SK-N-SH (cell line): Measurements from ENCODE around the gene COBL. TPM values are rescaled to one million over a fixed set of nuclear protein-coding genes. Genes with fewer than 3 reads are reported as not detected.

Experiments
- CTCF ChIA-PET: fragments of 300-600, 350-600 bp; formaldehyde crosslinking; extraction: SDS; loops from one replicate; lab custom pipeline; 2021; lab: Yijun Ruan, JAX
- POLR2A ChIA-PET: fragments of 350-600 bp; sonication (Branson Sonifier 250); formaldehyde crosslinking; extraction: SDS; loops from one replicate; lab custom pipeline; 2020; ENCODE audit warnings: antibody characterized with exemption, inconsistent platforms; lab: Yijun Ruan, JAX
- DNase-seq: peaks from one replicate; pipeline ENCODE4 v3.0.0; 2012
- H2AFZ ChIP-seq: fragments of 200-600 bp; sonication (generic); 2 replicates; pipeline ENCODE4 v1.8.1; 2016; ENCODE audit warnings: antibody characterized with exemption, mild to moderate bottlenecking, low read depth
- H3F3A ChIP-seq: fragments of 200-600 bp; sonication (generic); replicated peaks from 2 replicates; pipeline ENCODE3; 2016; ENCODE audit warnings: antibody characterized with exemption, mild to moderate bottlenecking; ENCODE audit not compliant: insufficient read depth
- H3K27ac ChIP-seq, 2 experiments: fragments of 200-500 bp in 1 of 2; fragments of 200-600 bp in 1 of 2; sonication (Bioruptor generic) in 1 of 2; sonication (generic), shearing (Covaris generic) in 1 of 2; 2 replicates each; pipeline versions ENCODE4 v1.5.1 to v1.6.1; 2014 to 2016; ENCODE audit warnings: low read depth in 2 of 2, inconsistent platforms in 1 of 2, low read length in 1 of 2, mild to moderate bottlenecking in 1 of 2, mixed read lengths in 1 of 2
- H3K27me3 ChIP-seq: fragments of 200-600 bp; sonication (generic), shearing (Covaris generic); 2 replicates; pipeline ENCODE4 v1.6.1; 2016; ENCODE audit warnings: mixed run types; ENCODE audit not compliant: insufficient read depth
- H3K36me3 ChIP-seq, 2 experiments: fragments of 200-500 bp in 1 of 2; fragments of 200-600 bp in 1 of 2; sonication (Bioruptor generic) in 1 of 2; sonication (generic) in 1 of 2; replicated peaks in 1 of 2; 2 replicates each; pipeline versions ENCODE3 to v1.5.1; 2014 to 2016; ENCODE audit warnings: low read length in 1 of 2, mild to moderate bottlenecking in 1 of 2; ENCODE audit not compliant: insufficient read depth in 2 of 2, control insufficient read depth in 1 of 2
- H3K4me1 ChIP-seq, 2 experiments: fragments of 200-500 bp in 1 of 2; fragments of 200-600 bp in 1 of 2; sonication (Bioruptor generic) in 1 of 2; sonication (generic), shearing (Covaris generic) in 1 of 2; 2 replicates each; pipeline versions ENCODE4 v1.5.1 to v1.6.1; 2014 to 2016; ENCODE audit warnings: low read depth in 1 of 2, low read length in 1 of 2, mixed run types in 1 of 2; ENCODE audit not compliant: insufficient read depth in 2 of 2, control insufficient read depth in 1 of 2
- H3K4me2 ChIP-seq: fragments of 200-600 bp; sonication (generic), shearing (Covaris generic); 2 replicates; pipeline ENCODE4 v1.6.1; 2017; ENCODE audit warnings: mixed run types
- H3K4me3 ChIP-seq, 2 experiments: fragments of 200-500 bp in 1 of 2; fragments of 200-600 bp in 1 of 2; sonication (Bioruptor generic) in 1 of 2; sonication (generic), shearing (Covaris generic) in 1 of 2; 2 replicates each; pipeline versions ENCODE4 v1.5.1 to v1.8.1; 2014 to 2016; ENCODE audit warnings: low read depth in 2 of 2, inconsistent platforms in 1 of 2, low read length in 1 of 2, mild to moderate bottlenecking in 1 of 2, mixed read lengths in 1 of 2, moderate library complexity in 1 of 2
- H3K79me2 ChIP-seq: fragments of 200-600 bp; sonication (generic); 2 replicates; pipeline ENCODE4 v1.8.1; 2017; ENCODE audit warnings: mild to moderate bottlenecking; ENCODE audit not compliant: insufficient read depth
- H3K9ac ChIP-seq: fragments of 200-600 bp; sonication (generic); 2 replicates; pipeline ENCODE4 v1.6.1; 2017; ENCODE audit warnings: mixed run types
- H3K9me2 ChIP-seq: fragments of 200-600 bp; sonication (generic); 2 replicates; pipeline ENCODE4 v1.6.1; 2017; ENCODE audit warnings: mixed run types
- H3K9me3 ChIP-seq: fragments of 200-600 bp; sonication (generic); 2 replicates; pipeline ENCODE4 v1.6.1; 2017; ENCODE audit warnings: mixed run types, mild to moderate bottlenecking, moderate library complexity
- H4K20me1 ChIP-seq: fragments of 200-600 bp; sonication (generic); 2 replicates; pipeline ENCODE4 v1.6.1; 2017; ENCODE audit warnings: mild to moderate bottlenecking, mixed run types; ENCODE audit not compliant: insufficient read depth
- CTCF ChIP-seq: fragments of 200-600 bp; sonication (generic); IDR thresholded peaks from 2 replicates; pipeline ENCODE4 v1.6.1; 2017; ENCODE audit warnings: antibody characterized with exemption, mild to moderate bottlenecking, moderate library complexity
- EP300 ChIP-seq, 2 experiments: IDR thresholded peaks; 2 replicates each; pipeline versions ENCODE4 v1.4.0 to v1.6.1; 2012; ENCODE audit warnings: borderline replicate concordance in 1 of 2, low read depth in 1 of 2, low read length in 1 of 2
- FOXM1 ChIP-seq: IDR thresholded peaks from 2 replicates; pipeline ENCODE4 v1.4.0; 2012; ENCODE audit warnings: low read depth, mild to moderate bottlenecking
- GABPA ChIP-seq: IDR thresholded peaks from 2 replicates; pipeline ENCODE4 v1.4.0; 2012; ENCODE audit warnings: low read depth, mild to moderate bottlenecking
- GATA2 ChIP-seq: sonication (generic); formaldehyde crosslinking; IDR thresholded peaks from 2 replicates; pipeline ENCODE4 v1.5.0; 2020; ENCODE audit warnings: mild to moderate bottlenecking, missing genetic modification reagents
- JUND ChIP-seq: IDR thresholded peaks from 2 replicates; pipeline ENCODE4 v1.4.0; 2012
- MEF2A ChIP-seq: IDR thresholded peaks from 2 replicates; pipeline ENCODE4 v1.4.0; 2012; ENCODE audit warnings: low read depth, borderline replicate concordance
- RXRA ChIP-seq: IDR thresholded peaks from 2 replicates; pipeline ENCODE4 v1.4.0; 2012; ENCODE audit warnings: low read depth, mild to moderate bottlenecking, borderline replicate concordance
- SIN3A ChIP-seq: IDR thresholded peaks from 2 replicates; pipeline ENCODE4 v1.6.1; 2012; ENCODE audit warnings: low read depth, mild to moderate bottlenecking, low read length, moderate library complexity, borderline replicate concordance
- SMC3 ChIP-seq: IDR thresholded peaks from 2 replicates; pipeline ENCODE4 v1.6.1; 2012; ENCODE audit warnings: low read depth, low read length, improper control_type of control experiment
- TAF1 ChIP-seq: IDR thresholded peaks from 2 replicates; pipeline ENCODE4 v1.6.1; 2012; ENCODE audit warnings: low read depth, mild to moderate bottlenecking, low read length, moderate library complexity, borderline replicate concordance
- TCF12 ChIP-seq: IDR thresholded peaks from 2 replicates; pipeline ENCODE4 v1.4.0; 2012
- USF1 ChIP-seq: IDR thresholded peaks from 2 replicates; pipeline ENCODE4 v1.4.0; 2012; ENCODE audit warnings: low read depth, borderline replicate concordance
- ZBTB33 ChIP-seq: IDR thresholded peaks from 2 replicates; pipeline ENCODE4 v1.4.0; 2012; ENCODE audit warnings: low read depth, borderline replicate concordance
- WGBS: methylation state at CpG from one replicate; pipeline ENCODE4 v1.1.6; 2017; ENCODE audit warnings: low lambda C conversion rate; 5-methylcytosine and 5-hydroxymethylcytosine counted together
- polyA plus RNA-seq, 3 experiments: library from polyadenylated mRNA; depleted of rRNA; stranded (reverse); fragments of >200 nt; gene quantifications; 2 replicates each; pipeline ENCODE4 v1.2.3, GENCODE V29; 2012

COBL gene
- polyA plus RNA-seq, 1 of the 3 experiments (the other 2 are of a cell fraction) = under 0.01 TPM

GRCh38 chr7:51034521-51035264 is 281.9 kb downstream of the COBL start:
- Histone ChIP-seq H3K4me3 (no peak overlapping the region), H3K9me2 (no peaks in the 10 kb centered on the region), H3K36me3 (no peaks in the 10 kb centered on the region), H2AFZ (peak overlapping the region; percentile 8; the same call in 1 of the 2 replicates), H4K20me1 (no peaks in the 10 kb centered on the region), H3K4me2 (peak overlapping the region; percentile 63; the same call in 1 of the 2 replicates), H3K9ac (no peak overlapping the region), H3K27me3 (peaks cover 38% of the 10 kb centered on the region; the same call in 1 of the 2 replicates), H3F3A (peaks cover 6% of the 10 kb centered on the region), H3K4me1 (peaks cover 0 to 10% of the 10 kb centered on the region in 2 experiments; a peak in 2 of 4 replicates), H3K27ac (peak overlapping the region in 1 of 2 experiments; percentile 45; a peak in 1 of 4 replicates), H3K79me2 (no peaks in the 10 kb centered on the region), H3K9me3 (no peaks in the 10 kb centered on the region)
- DNase-seq = no peak
- WGBS = 8% methylated on average over 6 of the region's 10 CpGs
- ChIA-PET POLR2A (no interaction called here), CTCF (interaction anchor here (1.0 kb wide), 1 partner anchor 128 kb away, joined by 3 read pairs; no protein-coding TSS in a partner anchor)
- no peak for TF ChIP-seq TAF1
- no peak for TF ChIP-seq EP300 (IDR thresholded peaks at IDR 0.05; ENCODE audit: borderline replicate concordance in 1 of 2, low read depth in 1 of 2, low read length in 1 of 2)
- no peak for TF ChIP-seq USF1
- no peak for TF ChIP-seq RXRA
- no peak for TF ChIP-seq GATA2
- no peak for TF ChIP-seq GABPA
- no peak for TF ChIP-seq SMC3
- TF ChIP-seq ZBTB33 = no peak
- no peak for TF ChIP-seq MEF2A
- TF ChIP-seq TCF12 = no peak

GRCh38 chr7:51033727-51034520 is 282.7 kb downstream of the COBL start:
- Histone ChIP-seq H3K4me2 (peak overlapping the region; percentile 63), H3K9ac (no peak overlapping the region), H3F3A (peaks cover 13% of the 10 kb centered on the region), H3K9me2 (no peaks in the 10 kb centered on the region), H3K27ac (peak overlapping the region in 1 of 2 experiments; percentile 45; a peak in 1 of 4 replicates), H4K20me1 (no peaks in the 10 kb centered on the region), H3K4me1 (peaks cover 0 to 12% of the 10 kb centered on the region in 2 experiments; a peak in 3 of 4 replicates), H3K27me3 (peaks cover 31% of the 10 kb centered on the region; the same call in 1 of the 2 replicates), H2AFZ (peak overlapping the region; percentile 32; the same call in 1 of the 2 replicates), H3K9me3 (no peaks in the 10 kb centered on the region), H3K36me3 (no peaks in the 10 kb centered on the region), H3K79me2 (no peaks in the 10 kb centered on the region), H3K4me3 (no peak overlapping the region; a peak in 1 of 4 replicates)
- WGBS = 22% methylated on average over 8 of the region's 8 CpGs
- DNase-seq = no peak
- ChIA-PET CTCF (interaction anchor here (1.5 kb wide), 1 partner anchor 34 kb away, joined by 4 read pairs; no protein-coding TSS in a partner anchor), POLR2A (no interaction called here)
- TF ChIP-seq FOXM1 = no peak
- TF ChIP-seq EP300 (IDR thresholded peaks at IDR 0.05; ENCODE audit: borderline replicate concordance in 1 of 2, low read depth in 1 of 2, low read length in 1 of 2) = no peak
- TF ChIP-seq GATA2 = no peak
- TF ChIP-seq SIN3A = no peak
- TF ChIP-seq CTCF = no peak
- TF ChIP-seq ZBTB33 = no peak
- TF ChIP-seq GABPA = no peak
- TF ChIP-seq USF1 = no peak
- TF ChIP-seq JUND = no peak
- TF ChIP-seq TAF1 = no peak
